Measurements from ENCODE around the gene DNAL4. TPM values are rescaled to one million over a fixed set of nuclear protein-coding genes. Genes with fewer than 3 reads are reported as not detected.

The DNAL4 gene
- total RNA-seq, 2 experiments from 2014 or later, result 9.3 to 12.0 TPM

- H3K4me3 Mint-ChIP-seq, result no peak overlapping the region
- peak overlapping the region; percentile 24 for H3K27ac Mint-ChIP-seq
- no peaks in the 10 kb centered on the region for H3K9me3 Mint-ChIP-seq
- DNase-seq, result no peak
- POLR2A ChIA-PET, result interaction anchor here (0.7 to 20.2 kb wide), 4 partner anchors 8 to 13 kb away, joined by 3 to 386 read pairs (median 4); no protein-coding TSS in a partner anchor
- H3K4me1 Mint-ChIP-seq, result peaks cover 20% of the 10 kb centered on the region
- no peak for ATAC-seq (ENCODE audit: low read depth)
- H3K36me3 Mint-ChIP-seq, result peaks cover 47% of the 10 kb centered on the region
- no peaks in the 10 kb centered on the region for H3K27me3 Mint-ChIP-seq
Measured at GRCh38 chr22:38745676-38746460, 48.1 kb downstream of the DNAL4 start.

GRCh38 chr22:38744981-38745380 lies 49.0 kb downstream of the DNAL4 start:
- DNase-seq, result no peak
- H3K9me3 Mint-ChIP-seq, result no peaks in the 10 kb centered on the region
- no peak for ATAC-seq (ENCODE audit: low read depth)
- peak overlapping the region; percentile 45 for H3K27ac Mint-ChIP-seq
- H3K27me3 Mint-ChIP-seq, result no peaks in the 10 kb centered on the region
- no peak overlapping the region for H3K4me3 Mint-ChIP-seq
- H3K36me3 Mint-ChIP-seq, result peaks cover 46% of the 10 kb centered on the region
- H3K4me1 Mint-ChIP-seq, result peaks cover 16% of the 10 kb centered on the region
- POLR2A ChIA-PET, result interaction anchor here (1.7 to 20.2 kb wide), 2 partner anchors 9 kb away, joined by 4 to 386 read pairs; no protein-coding TSS in a partner anchor

- no peaks in the 10 kb centered on the region for H3K27me3 Mint-ChIP-seq
- no peak overlapping the region for H3K4me3 Mint-ChIP-seq
- H3K36me3 Mint-ChIP-seq, result peaks cover 45% of the 10 kb centered on the region
- H3K9me3 Mint-ChIP-seq, result no peaks in the 10 kb centered on the region
- no peak for DNase-seq
- no peak for ATAC-seq (ENCODE audit: low read depth)
- H3K27ac Mint-ChIP-seq, result no peak overlapping the region
- POLR2A ChIA-PET, result interaction anchor here (4.4 to 16.1 kb wide), 2 partner anchors 10 to 13 kb away, joined by 40 to 386 read pairs; partner anchors contain the start of gene SUN2
- H3K4me1 Mint-ChIP-seq, result peaks cover 19% of the 10 kb centered on the region
Measured at GRCh38 chr22:38742176-38742942, 51.6 kb downstream of the DNAL4 start.

GRCh38 chr22:38741576-38741975 lies 52.4 kb downstream of the DNAL4 start:
- ATAC-seq (ENCODE audit: low read depth) (no peak), DNase-seq (no peak)
- H3K27ac Mint-ChIP-seq, result peak overlapping the region; percentile 67
- no peaks in the 10 kb centered on the region for H3K27me3 Mint-ChIP-seq
- H3K36me3 Mint-ChIP-seq, result peaks cover 46% of the 10 kb centered on the region
- H3K4me3 Mint-ChIP-seq, result no peak overlapping the region
- H3K4me1 Mint-ChIP-seq, result peaks cover 22% of the 10 kb centered on the region
- no peaks in the 10 kb centered on the region for H3K9me3 Mint-ChIP-seq
- POLR2A ChIA-PET, result interaction anchor here (0.7 to 16.1 kb wide), 3 partner anchors 9 to 22 kb away, joined by 3 to 386 read pairs (median 40); partner anchors contain the start of gene SUN2

- Mint-ChIP-seq H3K4me3 (no peak overlapping the region), H3K27ac (peak overlapping the region; percentile 67), H3K36me3 (peaks cover 46% of the 10 kb centered on the region), H3K4me1 (peaks cover 24% of the 10 kb centered on the region), H3K9me3 (no peaks in the 10 kb centered on the region), H3K27me3 (no peaks in the 10 kb centered on the region)
- ATAC-seq (ENCODE audit: low read depth), result no peak
- no peak for DNase-seq
- POLR2A ChIA-PET, result interaction anchor here (0.7 to 16.1 kb wide), 4 partner anchors 9 to 22 kb away, joined by 3 to 386 read pairs (median 22); partner anchors contain the start of gene SUN2
Measured at GRCh38 chr22:38741166-38741565, 52.8 kb downstream of the DNAL4 start.

DNA sequence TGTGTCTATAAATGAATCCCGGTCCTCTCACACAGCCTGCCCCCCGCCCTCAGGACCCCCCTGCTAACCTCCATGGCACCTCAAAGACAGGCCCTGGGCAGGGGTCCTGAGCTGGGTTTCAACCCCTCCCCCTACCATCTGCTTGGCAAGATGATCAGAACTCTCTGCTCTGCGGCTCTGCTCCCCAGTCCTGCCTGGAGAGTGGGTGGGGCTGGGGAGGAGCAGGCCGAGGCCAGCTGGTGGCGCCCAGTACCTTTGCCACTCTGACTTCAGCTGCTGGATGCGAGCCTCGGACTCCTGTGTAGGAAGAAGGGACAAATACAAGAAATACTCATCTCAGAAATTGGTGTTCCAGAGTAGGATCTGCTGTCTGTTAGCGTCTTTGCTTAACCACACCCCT lies 53.2 kb downstream of the DNAL4 start:
- Mint-ChIP-seq H3K27ac (no peak overlapping the region), H3K4me3 (no peak overlapping the region), H3K27me3 (no peaks in the 10 kb centered on the region), H3K4me1 (peaks cover 28% of the 10 kb centered on the region), H3K9me3 (no peaks in the 10 kb centered on the region), H3K36me3 (peaks cover 42% of the 10 kb centered on the region)
- no peak for DNase-seq
- no peak for ATAC-seq (ENCODE audit: low read depth)
- POLR2A ChIA-PET, result interaction anchor here (0.8 to 16.1 kb wide), 4 partner anchors 9 to 35 kb away, joined by 3 to 386 read pairs (median 22); partner anchors contain the start of genes GTPBP1 and SUN2

DNA sequence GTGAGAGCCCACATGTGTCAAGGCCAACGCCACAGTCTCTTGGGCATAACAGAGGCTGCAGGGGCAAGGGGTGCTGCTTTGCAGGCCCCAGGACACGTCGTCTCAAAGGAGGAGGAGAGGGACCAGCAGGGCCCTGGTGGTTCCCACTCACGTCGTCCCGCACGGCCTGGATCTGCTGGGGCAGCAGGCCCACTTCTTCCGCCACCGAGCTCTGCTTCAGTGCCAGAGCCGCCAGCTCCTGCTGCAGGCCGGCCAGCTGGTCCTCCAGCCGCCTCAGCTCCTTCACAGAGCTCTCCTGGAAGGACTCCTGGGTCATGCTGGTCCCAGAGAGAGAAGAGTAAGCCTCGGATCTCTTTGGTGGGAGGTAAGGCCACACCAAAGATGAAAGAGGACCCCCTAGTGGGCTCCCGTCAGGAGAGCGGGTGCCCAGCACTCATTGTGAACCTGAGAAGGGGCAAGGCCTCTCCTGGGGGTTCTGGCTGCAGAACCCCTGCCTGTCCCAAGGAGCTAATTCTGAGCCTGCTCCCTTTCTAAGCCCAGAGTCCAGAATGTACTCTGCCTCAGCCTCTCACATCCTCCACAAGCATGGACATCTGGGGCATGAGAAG lies 53.7 kb downstream of the DNAL4 start:
- no peak for ATAC-seq (ENCODE audit: low read depth)
- peak overlapping the region; percentile 54 for H3K27ac Mint-ChIP-seq
- peaks cover 28% of the 10 kb centered on the region for H3K4me1 Mint-ChIP-seq
- H3K9me3 Mint-ChIP-seq, result no peaks in the 10 kb centered on the region
- DNase-seq, result no peak
- no peaks in the 10 kb centered on the region for H3K27me3 Mint-ChIP-seq
- no peak overlapping the region for H3K4me3 Mint-ChIP-seq
- H3K36me3 Mint-ChIP-seq, result peaks cover 40% of the 10 kb centered on the region
- POLR2A ChIA-PET, result interaction anchor here (0.6 to 16.1 kb wide), 6 partner anchors 8 to 1175 kb away, joined by 3 to 386 read pairs (median 4); partner anchors contain the start of genes GTPBP1 and SUN2

DNA sequence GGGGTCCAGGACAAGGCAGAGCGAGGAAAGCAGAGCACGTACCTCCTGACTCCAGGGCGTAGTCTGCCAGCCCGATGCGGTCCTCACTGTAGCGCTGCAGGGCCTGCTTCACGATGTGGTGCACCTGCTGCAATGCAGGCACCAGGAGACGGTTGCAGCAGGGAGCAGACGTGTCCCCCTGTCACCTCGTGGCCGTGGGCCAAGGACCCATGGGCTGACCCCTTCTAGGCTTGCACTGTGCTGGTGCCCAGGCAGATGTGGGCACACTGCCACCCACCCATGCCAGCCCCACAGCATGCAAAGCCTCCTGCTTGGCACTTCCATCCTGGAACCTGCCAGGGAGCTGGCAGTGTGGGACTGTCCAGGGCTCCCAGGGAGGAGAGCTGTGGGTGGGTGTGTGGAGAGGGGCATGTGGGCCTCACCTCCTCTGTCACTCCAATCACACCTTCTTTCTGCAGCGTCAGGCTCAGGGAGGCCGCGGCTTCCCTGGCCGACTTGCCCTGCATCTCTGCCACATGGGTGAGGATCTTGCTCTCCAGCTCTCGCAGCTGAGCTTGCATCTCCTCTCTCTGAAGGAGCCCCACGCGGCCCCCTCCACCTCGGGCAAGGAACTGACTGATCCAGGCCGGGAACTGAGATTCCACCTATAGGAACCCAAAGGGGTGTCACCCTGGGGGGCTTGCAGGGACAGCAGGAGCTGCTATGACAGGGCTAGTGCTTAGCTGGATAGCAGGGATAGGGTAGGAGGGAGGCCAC lies 54.5 kb downstream of the DNAL4 start:
- Mint-ChIP-seq H3K36me3 (peaks cover 42% of the 10 kb centered on the region), H3K9me3 (no peaks in the 10 kb centered on the region), H3K4me1 (peaks cover 21% of the 10 kb centered on the region), H3K4me3 (no peak overlapping the region), H3K27ac (peak overlapping the region; percentile 54), H3K27me3 (no peaks in the 10 kb centered on the region)
- ATAC-seq (ENCODE audit: low read depth), result no peak
- POLR2A ChIA-PET, result interaction anchor here (0.6 to 16.1 kb wide), 5 partner anchors 9 to 1174 kb away, joined by 3 to 386 read pairs (median 3); partner anchors contain the start of gene SUN2
- no peak for DNase-seq

DNA sequence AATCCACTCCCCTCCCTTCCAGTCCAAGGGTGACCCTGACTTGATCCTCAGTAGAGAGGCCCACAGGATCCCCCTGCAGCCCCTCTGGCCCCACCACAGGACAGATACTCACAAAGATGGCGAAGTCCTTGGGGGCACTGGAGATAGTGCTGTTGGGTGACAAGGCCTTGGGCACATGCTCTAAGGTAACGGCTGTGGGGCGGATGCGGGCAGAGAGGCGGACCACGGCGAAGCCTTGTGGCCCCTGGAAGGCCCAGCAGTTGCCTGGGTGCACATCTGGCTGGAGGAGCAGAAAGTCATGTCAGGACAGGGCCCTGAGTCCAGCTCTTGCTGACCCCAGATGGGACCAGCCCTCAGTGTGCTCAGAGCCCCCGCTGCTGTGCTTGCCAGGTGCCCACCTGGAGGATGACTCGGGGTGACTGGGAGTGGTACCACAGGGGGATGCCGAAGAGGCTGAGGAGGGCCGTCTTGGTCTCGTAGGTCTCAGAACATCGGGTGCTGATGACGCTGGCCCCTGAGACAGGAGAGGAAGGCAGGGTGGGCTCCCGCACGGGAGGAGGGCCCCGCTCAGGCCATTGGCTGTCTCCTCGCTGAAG lies 55.4 kb downstream of the DNAL4 start:
- POLR2A ChIA-PET, result interaction anchor here (1.0 to 16.1 kb wide), 2 partner anchors 16 to 247 kb away, joined by 3 to 386 read pairs; partner anchors contain the start of gene SUN2
- Mint-ChIP-seq H3K27ac (peak overlapping the region; percentile 82), H3K27me3 (no peaks in the 10 kb centered on the region), H3K4me1 (peaks cover 21% of the 10 kb centered on the region), H3K4me3 (no peak overlapping the region), H3K36me3 (peaks cover 41% of the 10 kb centered on the region), H3K9me3 (no peaks in the 10 kb centered on the region)
- DNase-seq (no peak), ATAC-seq (ENCODE audit: low read depth) (no peak)

DNA sequence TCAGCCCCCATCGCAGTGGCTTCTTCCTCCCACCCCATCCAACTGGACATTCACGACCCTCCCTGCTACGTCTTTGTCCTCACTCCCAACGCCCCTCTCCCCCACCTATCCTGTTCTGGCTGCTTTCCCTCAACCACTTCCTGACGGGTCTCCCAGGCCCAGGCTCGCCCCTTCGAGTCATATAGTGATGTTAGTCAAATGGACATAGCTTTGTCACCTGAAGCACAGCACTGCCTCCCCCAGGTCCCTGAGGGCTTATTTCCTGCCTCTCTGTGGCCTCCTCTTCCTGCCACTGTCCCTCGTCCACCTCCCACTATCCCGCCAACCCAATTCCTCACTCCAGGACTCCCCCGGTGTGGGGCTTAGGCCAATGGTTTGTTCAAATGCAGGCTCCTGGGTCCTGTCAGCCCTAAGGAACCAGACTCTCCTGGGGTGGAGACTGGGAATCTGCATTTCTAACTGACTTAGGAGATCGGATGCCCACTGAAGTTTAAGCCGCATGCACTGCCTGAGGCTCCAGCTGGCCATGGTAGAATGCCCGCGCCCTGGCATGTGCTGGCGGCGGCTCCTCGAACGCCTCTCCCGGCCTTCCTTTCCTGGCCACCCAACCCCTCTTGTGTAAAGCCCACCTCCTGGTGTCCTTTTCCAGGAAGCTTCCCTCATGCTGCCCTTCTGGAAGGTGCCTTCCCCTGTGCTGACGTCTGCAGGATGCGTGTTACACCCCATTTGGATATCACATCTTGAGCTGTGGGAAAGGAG lies 56.5 kb downstream of the DNAL4 start:
- ATAC-seq (ENCODE audit: low read depth), result no peak
- H3K36me3 Mint-ChIP-seq, result peaks cover 39% of the 10 kb centered on the region
- POLR2A ChIA-PET, result interaction anchor here (0.5 to 16.1 kb wide), 4 partner anchors 12 to 838 kb away, joined by 4 to 386 read pairs (median 6); partner anchors contain the start of gene SUN2
- H3K27me3 Mint-ChIP-seq, result no peaks in the 10 kb centered on the region
- H3K27ac Mint-ChIP-seq, result peak overlapping the region; percentile 82
- DNase-seq, result no peak
- no peak overlapping the region for H3K4me3 Mint-ChIP-seq
- H3K4me1 Mint-ChIP-seq, result peaks cover 26% of the 10 kb centered on the region
- no peaks in the 10 kb centered on the region for H3K9me3 Mint-ChIP-seq

GRCh38 chr22:38736257-38736570 lies 57.7 kb downstream of the DNAL4 start:
- H3K36me3 Mint-ChIP-seq, result peaks cover 33% of the 10 kb centered on the region
- H3K9me3 Mint-ChIP-seq, result no peaks in the 10 kb centered on the region
- peak overlapping the region; percentile 73 for H3K27ac Mint-ChIP-seq
- H3K4me3 Mint-ChIP-seq, result no peak overlapping the region
- POLR2A ChIA-PET, result interaction anchor here (0.6 to 16.1 kb wide), 5 partner anchors 11 to 195 kb away, joined by 4 to 386 read pairs (median 4); partner anchors contain the start of genes GTPBP1 and SUN2
- peaks cover 23% of the 10 kb centered on the region for H3K4me1 Mint-ChIP-seq
- H3K27me3 Mint-ChIP-seq, result no peaks in the 10 kb centered on the region
- DNase-seq, result no peak
- ATAC-seq (ENCODE audit: low read depth), result no peak

Data from activated naive CD8-positive, alpha-beta T cell treated with anti-CD3 and anti-CD28 coated beads, Interleukin-2, amount 10 ng/mL, durations not matched to agents 7 days and 5 days (primary cell).